Smooth muscle cell (in vitro differentiated cells): ENCODE data around the gene PLEKHM3. TPM values are rescaled to one million over a fixed set of nuclear protein-coding genes. Genes with fewer than 3 reads are reported as not detected.

Experiments used
- DNase-seq: peaks from one replicate; lab custom pipeline; 2025; ENCODE audit not compliant: unreplicated experiment; lab: John Stamatoyannopoulos, UW
- H2AFZ ChIP-seq: fragments of 200-600 bp; sonication (generic); 2 replicates; pipeline ENCODE4 v1.6.0; 2016; ENCODE audit warnings: antibody characterized with exemption, low read depth, mild to moderate bottlenecking
- H3F3A ChIP-seq: fragments of 200-600 bp; sonication (generic); 2 replicates; pipeline ENCODE4 v1.6.0; 2017; ENCODE audit warnings: antibody characterized with exemption, low read depth
- H3K27ac ChIP-seq: fragments of 200-600 bp; sonication (generic); 2 replicates; pipeline ENCODE4 v1.5.1; 2016; ENCODE audit warnings: low read depth, mild to moderate bottlenecking
- H3K27me3 ChIP-seq: fragments of 200-600 bp; sonication (generic); 2 replicates; pipeline ENCODE4 v1.6.1; 2016; ENCODE audit warnings: low read depth, mild to moderate bottlenecking
- H3K36me3 ChIP-seq: fragments of 200-600 bp; sonication (generic); 2 replicates; pipeline ENCODE4 v1.5.1; 2016; ENCODE audit warnings: low read depth
- H3K4me1 ChIP-seq: fragments of 200-600 bp; sonication (generic); 2 replicates; pipeline ENCODE4 v1.5.1; 2016; ENCODE audit warnings: low read depth
- H3K4me2 ChIP-seq: fragments of 200-600 bp; sonication (generic); 2 replicates; pipeline ENCODE4 v1.6.0; 2016; ENCODE audit warnings: mild to moderate bottlenecking
- H3K4me3 ChIP-seq: fragments of 200-600 bp; sonication (generic); 2 replicates; pipeline ENCODE4 v1.5.1; 2016; ENCODE audit warnings: mild to moderate bottlenecking
- H3K79me2 ChIP-seq: fragments of 200-600 bp; sonication (generic); 2 replicates; pipeline ENCODE4 v1.6.0; 2016; ENCODE audit warnings: low read depth, mild to moderate bottlenecking
- H3K9ac ChIP-seq: fragments of 200-600 bp; sonication (generic); 2 replicates; pipeline ENCODE4 v1.6.0; 2016; ENCODE audit warnings: low read depth
- H3K9me3 ChIP-seq: fragments of 200-600 bp; sonication (generic); replicated peaks from 2 replicates; pipeline ENCODE4 v1.5.1; 2016; ENCODE audit warnings: low read depth
- H4K20me1 ChIP-seq: fragments of 200-600 bp; sonication (generic); 2 replicates; pipeline ENCODE4 v1.6.0; 2016; ENCODE audit warnings: low read depth
- CTCF ChIP-seq: fragments of 200-600 bp; sonication (generic); IDR thresholded peaks from 2 replicates; pipeline ENCODE4 v1.5.1; 2017; ENCODE audit warnings: borderline replicate concordance, mild to moderate bottlenecking, antibody characterized with exemption; ENCODE audit not compliant: insufficient read depth, poor library complexity, severe bottlenecking
- WGBS: methylation state at CpG from one replicate; pipeline ENCODE4 v1.1.7; 2016; ENCODE audit warnings: low lambda C conversion rate; 5-methylcytosine and 5-hydroxymethylcytosine counted together
- polyA plus RNA-seq: library from polyadenylated mRNA; unstranded; fragments of >200 nt; fragmentation: Nextera tagmentation; extraction: Ambion mirVana; gene quantifications from 2 replicates; pipeline ENCODE4 v1.2.1, GENCODE V29; 2016
- small RNA-seq: library from RNA; depleted of rRNA; stranded (forward); fragments of <200 nt; gene quantifications from one replicate; pipeline ENCODE3, GENCODE V24; 2014
- total RNA-seq: library from RNA; depleted of rRNA; stranded (reverse); fragments of >200 nt; gene quantifications from 2 replicates; pipeline ENCODE4 v1.2.3, GENCODE V29; 2014

The PLEKHM3 gene
- total and polyA plus RNA-seq, 2 experiments from 2014 or later: 3.8 to 10.3 TPM

- H3K27ac ChIP-seq: no peak overlapping the region
- H3F3A ChIP-seq: no peaks in the 10 kb centered on the region
- H4K20me1 ChIP-seq: no peaks in the 10 kb centered on the region
- H3K9ac ChIP-seq: no peak overlapping the region
- H3K36me3 ChIP-seq: no peaks in the 10 kb centered on the region
- WGBS: 88% methylated on average over 13 of the region's 13 CpGs
- peaks cover 16% of the 10 kb centered on the region for H3K27me3 ChIP-seq
- TF ChIP-seq CTCF: no peak
- H2AFZ ChIP-seq: no peak overlapping the region
- H3K4me2 ChIP-seq: no peak overlapping the region
- H3K79me2 ChIP-seq: no peaks in the 10 kb centered on the region
- no peak overlapping the region for H3K4me3 ChIP-seq
- no peaks in the 10 kb centered on the region for H3K9me3 ChIP-seq
- no peak for DNase-seq
- peaks cover 5% of the 10 kb centered on the region for H3K4me1 ChIP-seq
These were observed 252.5 kb downstream of the PLEKHM3 start for GRCh38 chr2:207772844-207773205.

DNA sequence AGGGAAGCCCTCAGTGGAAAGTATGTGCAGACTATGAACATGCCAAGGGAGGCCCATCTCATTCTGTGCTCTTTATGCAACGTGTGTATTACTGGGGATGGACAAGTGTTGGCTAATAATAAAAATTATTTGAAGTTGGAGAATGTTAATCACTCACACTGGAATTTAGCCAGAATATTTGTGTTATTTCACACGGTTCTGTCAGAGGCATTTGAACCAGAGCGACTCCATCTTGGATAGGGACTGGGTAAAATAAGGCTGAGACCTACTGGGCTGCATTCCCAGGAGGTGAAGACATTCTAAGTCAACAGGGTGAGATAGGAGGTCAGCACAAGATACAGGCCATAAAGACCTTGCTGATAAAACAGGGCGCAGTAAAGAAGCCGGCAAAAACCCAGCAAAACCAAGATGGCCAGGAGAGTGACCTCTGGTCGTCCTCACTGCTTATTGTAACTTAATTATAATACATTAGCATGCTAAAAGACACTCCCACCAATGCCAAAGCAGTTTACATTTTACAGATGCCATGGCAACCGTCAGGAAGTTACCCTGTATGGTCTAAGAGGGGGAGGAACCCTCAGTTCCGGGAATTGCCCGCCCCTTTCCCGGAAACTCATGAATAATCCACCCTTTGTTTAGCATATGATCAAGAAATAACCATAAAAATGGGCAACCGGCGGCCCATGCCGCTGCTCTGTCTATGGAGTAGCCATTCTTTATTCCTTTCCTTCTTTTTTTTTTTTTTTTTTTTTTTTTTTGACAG is 253.1 kb downstream of the PLEKHM3 start:
- H3K9me3 ChIP-seq: no peaks in the 10 kb centered on the region
- no peak for DNase-seq
- peaks cover 21% of the 10 kb centered on the region for H3K27me3 ChIP-seq
- no peak overlapping the region for H2AFZ ChIP-seq
- TF ChIP-seq CTCF: no peak
- H3K4me3 ChIP-seq: no peak overlapping the region
- no peaks in the 10 kb centered on the region for H3F3A ChIP-seq
- peaks cover 5% of the 10 kb centered on the region for H3K4me1 ChIP-seq
- H3K27ac ChIP-seq: no peak overlapping the region
- H3K9ac ChIP-seq: no peak overlapping the region
- no peak overlapping the region for H3K4me2 ChIP-seq
- no peaks in the 10 kb centered on the region for H4K20me1 ChIP-seq
- 69% methylated on average over 13 of the region's 13 CpGs for WGBS
- H3K36me3 ChIP-seq: no peaks in the 10 kb centered on the region
- no peaks in the 10 kb centered on the region for H3K79me2 ChIP-seq

- H3K36me3 ChIP-seq: no peaks in the 10 kb centered on the region
- no peak overlapping the region for H2AFZ ChIP-seq
- H4K20me1 ChIP-seq: no peaks in the 10 kb centered on the region
- H3F3A ChIP-seq: no peaks in the 10 kb centered on the region
- H3K9ac ChIP-seq: no peak overlapping the region
- H3K79me2 ChIP-seq: no peaks in the 10 kb centered on the region
- WGBS: 90% methylated on average over 14 of the region's 14 CpGs
- H3K4me1 ChIP-seq: peaks cover 8% of the 10 kb centered on the region
- H3K4me3 ChIP-seq: no peak overlapping the region
- DNase-seq: no peak
- no peaks in the 10 kb centered on the region for H3K9me3 ChIP-seq
- no peak overlapping the region for H3K4me2 ChIP-seq
- H3K27ac ChIP-seq: no peak overlapping the region
- peaks cover 30% of the 10 kb centered on the region for H3K27me3 ChIP-seq
- TF ChIP-seq CTCF: no peak
These were observed 253.9 kb downstream of the PLEKHM3 start for GRCh38 chr2:207771421-207771820.

Small RNAs within 50 kb of the gene (small RNA-seq; reads per million reads assigned to genes)
- gene RNA5SP116 (not detected), gene RNU6-360P (not detected)

Other genes starting within 250 kb of the PLEKHM3 start
- gene CRYGD, start 99.0 kb upstream of the PLEKHM3 start, total RNA-seq: not detected in 2 replicates
- not detected in 2 replicates for gene CRYGD, start 99.0 kb upstream of the PLEKHM3 start, polyA plus RNA-seq
- gene CRYGC, start 104.3 kb upstream of the PLEKHM3 start, total RNA-seq: not detected in 2 replicates
- gene CRYGC, start 104.3 kb upstream of the PLEKHM3 start, polyA plus RNA-seq: not detected in 2 replicates
- not detected in 2 replicates for gene CRYGB, start 120.6 kb upstream of the PLEKHM3 start, total RNA-seq
- not detected in 2 replicates for gene CRYGB, start 120.6 kb upstream of the PLEKHM3 start, polyA plus RNA-seq
- not detected in 2 replicates for gene CRYGA, start 138.1 kb upstream of the PLEKHM3 start, total RNA-seq
- gene CRYGA, start 138.1 kb upstream of the PLEKHM3 start, polyA plus RNA-seq: not detected in 2 replicates
- not detected in 2 replicates for gene C2orf80, start 164.5 kb upstream of the PLEKHM3 start, total RNA-seq
- gene C2orf80, start 164.5 kb upstream of the PLEKHM3 start, polyA plus RNA-seq: not detected in 2 replicates
- gene IDH1, start 229.5 kb upstream of the PLEKHM3 start, total RNA-seq: 98.6 and 143 TPM in 2 replicates
- gene IDH1, start 229.5 kb upstream of the PLEKHM3 start, polyA plus RNA-seq: 76.0 and 97.2 TPM in 2 replicates
- 29.5 and 32.5 TPM in 2 replicates for gene PIKFYVE, start 240.7 kb upstream of the PLEKHM3 start, total RNA-seq
- gene PIKFYVE, start 240.7 kb upstream of the PLEKHM3 start, polyA plus RNA-seq: 4.9 and 5.2 TPM in 2 replicates